GM19239 (cell line): ENCODE data around the gene TMEM9.

Experiments used
- DNase-seq: peaks from one replicate; pipeline ENCODE4 v3.0.0; 2011; ENCODE audit warnings: low spot score; ENCODE audit not compliant: insufficient read length
- FAIRE-seq: peaks from 2 replicates; lab custom pipeline; 2011; peaks lifted over from hg19 to GRCh38; lab: Jason Lieb, UNC

TMEM9 gene

GRCh38 chr1:201154389-201155165 lies at the start of gene TMEM9:
Gene TMEM9 (minus strand): TSS chr1:201154474. CDS start chr1:201153923, 551 bp downstream.
- DNase-seq: peak; percentile 95
- peak; percentile 87 for FAIRE-seq

GRCh38 chr1:201198598-201198997 lies 44.3 kb upstream of the TMEM9 start:
- DNase-seq: no peak
- FAIRE-seq: no peak

- no peak for DNase-seq
- no peak for FAIRE-seq
Measured at GRCh38 chr1:201194046-201194445, 39.8 kb upstream of the TMEM9 start.

GRCh38 chr1:201192261-201192788 lies 38.1 kb upstream of the TMEM9 start:
- no peak for FAIRE-seq
- DNase-seq: no peak

GRCh38 chr1:201191653-201192260 lies 37.5 kb upstream of the TMEM9 start:
- FAIRE-seq (no peak), DNase-seq (no peak)

- FAIRE-seq (no peak), DNase-seq (no peak)
Measured at GRCh38 chr1:201190624-201191051, 36.4 kb upstream of the TMEM9 start, which contains the start of gene IGFN1. Gene IGFN1 (plus strand): TSS chr1:201190824. CDS start chr1:201193294, 2,470 bp downstream.

- DNase-seq (no peak), FAIRE-seq (no peak)
Measured at GRCh38 chr1:201190005-201190404, 35.7 kb upstream of the TMEM9 start.

- no peak for DNase-seq
- no peak for FAIRE-seq
Measured at GRCh38 chr1:201189085-201189484, 34.8 kb upstream of the TMEM9 start.

- DNase-seq (no peak), FAIRE-seq (no peak)
Measured at GRCh38 chr1:201186192-201186591, 31.9 kb upstream of the TMEM9 start.

GRCh38 chr1:201185527-201186128 lies 31.4 kb upstream of the TMEM9 start:
- no peak for DNase-seq
- no peak for FAIRE-seq

- FAIRE-seq (no peak), DNase-seq (no peak)
Measured at GRCh38 chr1:201185123-201185453, 30.8 kb upstream of the TMEM9 start.

- DNase-seq: no peak
- no peak for FAIRE-seq
Measured at GRCh38 chr1:201184307-201185122, 30.2 kb upstream of the TMEM9 start.

- no peak for FAIRE-seq
- no peak for DNase-seq
Measured at GRCh38 chr1:201183753-201184152, 29.5 kb upstream of the TMEM9 start.

- FAIRE-seq: no peak
- DNase-seq: no peak
Measured at GRCh38 chr1:201183209-201183608, 28.9 kb upstream of the TMEM9 start.

GRCh38 chr1:201181726-201182125 lies 27.5 kb upstream of the TMEM9 start:
- DNase-seq (no peak), FAIRE-seq (no peak)

- FAIRE-seq: no peak
Measured at GRCh38 chr1:201181323-201181722, 27.0 kb upstream of the TMEM9 start.

GRCh38 chr1:201180901-201181300 lies 26.6 kb upstream of the TMEM9 start:
- FAIRE-seq (no peak), DNase-seq (no peak)

More at GRCh38 chr1:201181323-201181722, 27.0 kb upstream of the TMEM9 start:
- DNase-seq: no peak

GRCh38 chr1:201180141-201180540 lies 25.9 kb upstream of the TMEM9 start:
- no peak for FAIRE-seq
- DNase-seq: no peak

GRCh38 chr1:201178718-201179117 lies 24.4 kb upstream of the TMEM9 start:
- DNase-seq (no peak), FAIRE-seq (no peak)

GRCh38 chr1:201176940-201177339 lies 22.7 kb upstream of the TMEM9 start:
- no peak for DNase-seq
- no peak for FAIRE-seq
